GM13976 (cell line): ENCODE data around the gene PRSS48.
"Not testable (repeated sequence)": the region's sequence is repeated elsewhere in the genome, so short reads cannot be mapped to it uniquely, and the experiment has no call there.

Experiments used
- DNase-seq: peaks from one replicate; pipeline ENCODE4 v3.0.0; 2012; ENCODE audit warnings: low spot score
- in situ Hi-C: fragments of 300-500 bp; cut with MboI; formaldehyde crosslinking; loops from one replicate; pipeline ENCODE4 v1.12.0; 2022; ENCODE audit warnings: low sequenced_read_pairs, mixed read lengths, inconsistent platforms; ENCODE audit not compliant: unreplicated experiment
- TF ChIP-seq, protein P1 (sequence below): IDR thresholded peaks from 2 replicates; pipeline ENCODE4 v1.5.1; 2012; ENCODE audit warnings: borderline replicate concordance, mild to moderate bottlenecking; ENCODE audit not compliant: insufficient read depth; ENCODE audit errors: extremely low read depth, missing control alignments, control extremely low read depth

The PRSS48 gene

DNA sequence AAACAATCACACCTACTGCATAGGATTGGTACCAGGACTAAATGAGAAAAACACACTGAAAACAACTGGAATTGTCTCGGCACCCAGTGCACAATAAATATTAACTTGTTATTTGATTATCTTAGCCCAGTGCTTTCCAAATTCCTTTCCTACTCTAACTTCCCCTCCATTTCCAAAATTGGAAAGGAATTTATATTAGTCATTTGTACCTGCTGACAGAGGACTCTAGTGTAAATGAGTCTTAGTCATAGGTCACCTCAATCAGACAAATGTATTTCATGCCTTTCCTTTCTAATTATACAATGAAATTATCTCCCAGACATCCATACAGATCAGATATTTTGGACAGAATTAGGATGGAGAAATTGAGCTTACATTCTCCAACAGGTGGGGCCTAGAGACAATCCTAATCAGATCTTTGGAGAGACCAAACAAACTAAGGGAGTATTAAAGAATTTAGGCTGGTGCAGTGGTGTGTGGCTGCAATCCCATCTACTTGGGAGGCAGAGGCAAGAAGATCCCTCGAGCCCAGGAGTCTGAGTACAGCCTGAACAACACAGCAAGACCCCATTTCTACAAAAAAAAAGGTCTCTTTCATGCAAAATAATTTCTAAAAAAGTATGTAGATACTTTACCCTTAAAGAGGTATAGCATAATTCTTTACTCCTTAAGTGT lies 38.4 kb downstream of the PRSS48 start:
- TF ChIP-seq, protein P1, sequence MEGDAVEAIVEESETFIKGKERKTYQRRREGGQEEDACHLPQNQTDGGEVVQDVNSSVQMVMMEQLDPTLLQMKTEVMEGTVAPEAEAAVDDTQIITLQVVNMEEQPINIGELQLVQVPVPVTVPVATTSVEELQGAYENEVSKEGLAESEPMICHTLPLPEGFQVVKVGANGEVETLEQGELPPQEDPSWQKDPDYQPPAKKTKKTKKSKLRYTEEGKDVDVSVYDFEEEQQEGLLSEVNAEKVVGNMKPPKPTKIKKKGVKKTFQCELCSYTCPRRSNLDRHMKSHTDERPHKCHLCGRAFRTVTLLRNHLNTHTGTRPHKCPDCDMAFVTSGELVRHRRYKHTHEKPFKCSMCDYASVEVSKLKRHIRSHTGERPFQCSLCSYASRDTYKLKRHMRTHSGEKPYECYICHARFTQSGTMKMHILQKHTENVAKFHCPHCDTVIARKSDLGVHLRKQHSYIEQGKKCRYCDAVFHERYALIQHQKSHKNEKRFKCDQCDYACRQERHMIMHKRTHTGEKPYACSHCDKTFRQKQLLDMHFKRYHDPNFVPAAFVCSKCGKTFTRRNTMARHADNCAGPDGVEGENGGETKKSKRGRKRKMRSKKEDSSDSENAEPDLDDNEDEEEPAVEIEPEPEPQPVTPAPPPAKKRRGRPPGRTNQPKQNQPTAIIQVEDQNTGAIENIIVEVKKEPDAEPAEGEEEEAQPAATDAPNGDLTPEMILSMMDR, result no peak
- no peak for DNase-seq
- in situ Hi-C loops, result no loop called here

DNA sequence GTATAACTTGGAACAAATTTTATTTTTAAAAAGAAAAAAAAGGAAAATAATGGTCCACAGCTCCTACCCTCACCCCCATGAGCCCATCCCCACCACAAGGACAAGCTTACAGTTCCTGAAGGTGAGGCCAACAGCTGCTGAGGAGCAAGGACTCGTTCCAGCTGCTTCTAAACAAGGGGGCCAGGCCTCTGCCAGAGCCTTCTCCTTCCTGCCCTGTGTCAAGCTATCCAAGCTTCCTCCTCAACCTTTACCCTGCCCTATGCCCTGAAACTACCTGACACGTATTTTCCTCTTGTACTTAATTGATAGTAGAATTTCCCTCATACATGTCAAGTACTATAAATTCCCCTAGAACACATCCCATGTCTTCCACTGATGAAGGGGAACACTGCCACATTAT lies 39.7 kb downstream of the PRSS48 start:
- TF ChIP-seq, protein P1, result no peak
- in situ Hi-C loops, result no loop called here
- no peak for DNase-seq

DNA sequence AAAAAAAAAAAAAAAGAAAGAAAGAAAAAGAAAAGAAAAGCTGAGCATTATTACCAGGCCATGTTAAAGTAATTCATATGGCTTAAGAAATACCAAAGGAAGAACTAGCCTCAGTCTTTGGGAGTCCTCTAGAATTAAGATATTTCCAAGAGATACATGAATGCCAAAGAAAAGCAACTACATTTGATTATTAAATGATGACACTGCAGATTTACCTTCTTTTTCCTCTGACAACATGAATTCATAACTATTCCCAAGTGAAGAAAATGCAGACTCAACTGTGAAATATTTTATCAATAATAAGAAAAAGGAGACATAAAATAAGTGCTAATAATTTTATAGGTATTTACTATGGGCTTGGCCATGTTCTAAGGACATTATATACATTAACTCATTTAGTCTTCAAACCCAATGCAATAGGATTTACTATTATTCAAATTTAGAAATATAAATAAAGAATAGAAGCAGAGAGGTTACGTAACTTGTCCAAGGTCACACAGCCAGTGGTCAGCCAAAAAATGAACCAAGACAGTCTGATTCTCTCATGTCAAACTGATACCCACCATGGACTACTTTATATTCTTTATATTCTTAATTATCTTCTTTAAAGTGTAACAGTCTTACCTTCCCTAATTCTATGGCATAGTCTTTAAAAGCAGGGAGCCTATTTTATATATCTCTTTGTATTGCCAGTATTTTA lies 41.5 kb downstream of the PRSS48 start:
- no peak for DNase-seq
- in situ Hi-C loops, result no loop called here
- TF ChIP-seq, protein P1, result no peak

DNA sequence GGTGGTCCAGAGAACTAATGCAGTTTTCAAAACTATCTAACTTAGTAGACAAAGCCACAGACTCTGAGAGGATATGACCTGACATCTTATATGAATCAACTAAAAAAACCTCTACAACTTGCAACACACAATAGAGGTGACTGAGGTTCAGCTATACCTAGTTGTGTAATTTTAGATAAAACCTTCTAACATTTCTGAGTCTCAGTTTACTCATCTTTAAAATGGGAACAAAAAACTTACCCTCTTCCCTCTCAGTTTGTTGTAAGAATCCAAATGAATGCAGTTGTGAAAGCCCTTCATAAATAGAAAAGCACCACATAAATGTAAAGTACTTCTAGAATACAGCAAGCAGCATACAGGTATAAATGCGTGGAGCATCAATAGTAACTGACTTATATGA lies 42.5 kb downstream of the PRSS48 start:
- in situ Hi-C loops, result no loop called here
- DNase-seq, result no peak
- TF ChIP-seq, protein P1, result no peak

DNA sequence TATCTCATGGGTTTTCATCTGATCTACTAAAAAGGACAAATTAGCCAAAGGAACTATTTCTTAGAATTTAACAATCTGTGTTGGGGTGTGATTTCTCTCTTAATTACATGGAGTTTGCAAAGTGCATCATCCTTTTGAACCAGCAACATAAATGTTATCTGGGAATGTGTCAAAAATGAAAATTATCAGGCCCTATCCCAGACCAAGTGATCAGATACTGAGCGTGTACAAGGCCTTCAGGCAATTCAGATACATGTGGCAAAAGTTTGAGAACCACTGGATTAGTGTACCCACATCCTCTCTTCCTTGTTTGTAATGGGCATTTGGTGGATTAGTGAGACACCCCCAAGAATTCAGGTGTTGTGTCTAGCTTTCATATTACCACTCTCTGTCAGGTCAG lies 44.6 kb downstream of the PRSS48 start:
- no peak for DNase-seq
- in situ Hi-C loops, result no loop called here

DNA sequence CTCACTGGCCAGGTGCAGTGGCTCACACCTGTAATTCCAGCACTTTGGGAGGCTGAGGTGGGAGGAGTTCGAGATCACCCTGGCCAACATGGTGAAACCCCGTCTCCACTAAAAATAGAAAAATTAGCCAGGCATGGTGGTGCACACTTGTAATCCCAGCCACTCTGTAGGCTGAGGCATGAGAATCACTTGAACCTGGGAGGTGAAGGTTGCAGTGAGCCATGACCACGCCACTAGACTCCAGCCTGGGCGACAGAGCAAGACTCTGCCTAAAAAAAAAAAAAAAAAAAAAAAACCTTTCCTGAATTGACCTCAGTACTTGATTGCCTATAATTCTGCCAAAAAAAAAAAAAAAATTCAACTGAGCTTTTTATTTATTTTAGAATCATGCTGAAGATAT lies 45.2 kb downstream of the PRSS48 start:
- DNase-seq, in situ Hi-C loops: not testable (repeated sequence)

More for the DNA sequence above, 44.6 kb downstream of the PRSS48 start:
- TF ChIP-seq, protein P1, result no peak

DNA sequence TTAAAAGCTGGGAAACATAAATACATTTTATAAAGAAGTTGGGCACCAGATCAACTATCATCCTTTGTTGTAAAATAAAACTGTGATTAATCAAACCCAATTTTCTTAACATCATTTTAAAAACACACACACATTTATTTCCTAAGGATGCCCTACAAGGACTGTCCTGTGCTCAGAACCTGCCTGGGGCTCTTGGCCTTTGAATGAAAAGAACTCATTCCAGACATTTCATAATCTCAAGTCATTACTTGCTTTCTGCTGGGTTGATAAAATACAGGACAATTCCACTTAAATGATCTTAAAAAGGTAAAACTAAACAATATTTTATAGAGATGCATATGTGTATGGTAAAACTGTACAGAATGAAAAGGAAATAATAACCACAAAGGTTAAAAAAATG lies 45.6 kb downstream of the PRSS48 start:
- DNase-seq, result no peak
- TF ChIP-seq, protein P1, result no peak
- in situ Hi-C loops, result no loop called here
